ENCODE measurements around the gene SRGAP1.

DNA sequence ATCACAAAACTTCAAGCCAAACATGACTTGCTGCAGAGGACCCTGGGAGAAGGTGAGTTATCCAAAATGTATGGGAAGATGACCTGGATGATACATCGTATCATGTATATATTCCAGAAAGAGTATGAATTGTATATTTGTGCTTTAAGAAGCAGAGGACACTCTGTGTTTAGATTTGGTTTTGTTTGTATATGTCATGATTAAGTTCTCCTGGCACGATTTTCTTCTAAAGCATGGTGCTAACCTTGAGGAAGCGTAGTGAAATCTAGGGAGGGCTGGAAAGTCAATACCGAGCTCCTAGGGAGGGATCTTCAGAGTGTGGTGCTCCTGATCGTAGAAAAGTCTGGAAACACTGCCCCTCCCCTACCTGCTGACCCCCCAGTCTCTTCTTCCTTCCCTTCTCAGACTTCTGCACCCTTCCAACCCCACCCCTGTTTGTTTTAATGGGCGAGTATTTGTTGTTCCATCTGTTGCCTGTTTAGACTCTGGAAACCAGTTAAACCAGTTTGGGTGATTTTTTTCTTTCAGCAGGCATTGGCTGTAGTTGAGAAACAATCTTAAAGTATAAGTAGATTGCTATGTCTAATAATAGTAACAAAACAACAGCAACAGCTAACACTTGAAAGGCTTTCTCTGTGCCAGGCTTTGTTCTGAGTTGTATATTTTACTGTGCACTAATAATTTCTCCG lies 236.0 kb downstream of the SRGAP1 start:
- TF ChIP-seq, protein P1, sequence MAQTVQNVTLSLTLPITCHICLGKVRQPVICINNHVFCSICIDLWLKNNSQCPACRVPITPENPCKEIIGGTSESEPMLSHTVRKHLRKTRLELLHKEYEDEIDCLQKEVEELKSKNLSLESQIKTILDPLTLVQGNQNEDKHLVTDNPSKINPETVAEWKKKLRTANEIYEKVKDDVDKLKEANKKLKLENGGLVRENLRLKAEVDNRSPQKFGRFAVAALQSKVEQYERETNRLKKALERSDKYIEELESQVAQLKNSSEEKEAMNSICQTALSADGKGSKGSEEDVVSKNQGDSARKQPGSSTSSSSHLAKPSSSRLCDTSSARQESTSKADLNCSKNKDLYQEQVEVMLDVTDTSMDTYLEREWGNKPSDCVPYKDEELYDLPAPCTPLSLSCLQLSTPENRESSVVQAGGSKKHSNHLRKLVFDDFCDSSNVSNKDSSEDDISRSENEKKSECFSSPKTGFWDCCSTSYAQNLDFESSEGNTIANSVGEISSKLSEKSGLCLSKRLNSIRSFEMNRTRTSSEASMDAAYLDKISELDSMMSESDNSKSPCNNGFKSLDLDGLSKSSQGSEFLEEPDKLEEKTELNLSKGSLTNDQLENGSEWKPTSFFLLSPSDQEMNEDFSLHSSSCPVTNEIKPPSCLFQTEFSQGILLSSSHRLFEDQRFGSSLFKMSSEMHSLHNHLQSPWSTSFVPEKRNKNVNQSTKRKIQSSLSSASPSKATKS (CRISPR knock-in tag; IDR thresholded peaks at IDR 0.05) = no peak
- TF ChIP-seq AGO2 (optimal IDR thresholded peaks at IDR 0.05; ENCODE audit: low read depth, low read length) = no peak
